Measurements from ENCODE around the gene NEDD4L. TPM values are rescaled to one million over a fixed set of nuclear protein-coding genes. Genes with fewer than 3 reads are reported as not detected.

Gene NEDD4L
- total and polyA plus RNA-seq, 12 donors, result 17.8 to 110 (median 37.6) TPM

GRCh38 chr18:58077329-58077728 is 33.3 kb downstream of the NEDD4L start:
- TF ChIP-seq CTCF (IDR thresholded peaks at IDR 0.05), result no peak
- no peak for TF ChIP-seq POLR2A (IDR thresholded peaks at IDR 0.05)
- intact Hi-C loops (cut with DNase I), result no loop called here
- Histone ChIP-seq H3K27ac (no peak overlapping the region), H3K27me3 (no peaks in the 10 kb centered on the region), H3K36me3 (replicated peaks in 1 of 2) (no peaks in the 10 kb centered on the region), H3K4me3 (no peak overlapping the region), H3K4me1 (replicated peaks in 1 of 2) (no peaks in the 10 kb centered on the region), H3K9me3 (replicated peaks in 1 of 3) (no peaks in the 10 kb centered on the region)
- DNase-seq, result no peak
- WGBS, 4 donors, result 90 to 95% (median 93%) methylated on average over 9 of the region's 9 CpGs

- H3K27me3 ChIP-seq, result no peaks in the 10 kb centered on the region
- no peak overlapping the region for H3K27ac ChIP-seq
- intact Hi-C loops (cut with DNase I), result no loop called here
- no peaks in the 10 kb centered on the region for H3K36me3 ChIP-seq (replicated peaks in 1 of 2)
- no peak for DNase-seq
- H3K4me3 ChIP-seq, result no peak overlapping the region
- no peaks in the 10 kb centered on the region for H3K9me3 ChIP-seq (replicated peaks in 1 of 3)
- WGBS, 4 donors, result 91 to 92% (median 92%) methylated on average over 11 of the region's 11 CpGs
- TF ChIP-seq POLR2A (IDR thresholded peaks at IDR 0.05) (no peak), CTCF (IDR thresholded peaks at IDR 0.05) (no peak)
- H3K4me1 ChIP-seq (replicated peaks in 1 of 2), result no peaks in the 10 kb centered on the region
Observed at GRCh38 chr18:58078889-58079573, 35.0 kb downstream of the NEDD4L start.

GRCh38 chr18:58080451-58080850 is 36.4 kb downstream of the NEDD4L start:
- intact Hi-C loops (cut with DNase I), result no loop called here
- no peak overlapping the region for H3K4me3 ChIP-seq
- no peak overlapping the region for H3K27ac ChIP-seq
- H3K4me1 ChIP-seq (replicated peaks in 1 of 2), result no peaks in the 10 kb centered on the region
- WGBS, 4 donors, result 89 to 93% (median 92%) methylated on average over 3 of the region's 3 CpGs
- no peaks in the 10 kb centered on the region for H3K27me3 ChIP-seq
- no peak for DNase-seq
- no peaks in the 10 kb centered on the region for H3K9me3 ChIP-seq (replicated peaks in 1 of 3)
- no peaks in the 10 kb centered on the region for H3K36me3 ChIP-seq (replicated peaks in 1 of 2)
- TF ChIP-seq CTCF (IDR thresholded peaks at IDR 0.05), result no peak
- TF ChIP-seq POLR2A (IDR thresholded peaks at IDR 0.05), result no peak

GRCh38 chr18:58087928-58088690 is 44.1 kb downstream of the NEDD4L start:
- TF ChIP-seq CTCF (IDR thresholded peaks at IDR 0.05) (no peak), POLR2A (IDR thresholded peaks at IDR 0.05) (no peak)
- no peak overlapping the region for H3K4me3 ChIP-seq
- WGBS, 4 donors, result 80 to 85% (median 84%) methylated on average over 5 to 6 of the region's 6 CpGs

More at GRCh38 chr18:58087928-58088690, 44.1 kb downstream of the NEDD4L start:
- no peak overlapping the region for H3K27ac ChIP-seq
- intact Hi-C loops (cut with DNase I), result no loop called here
- no peaks in the 10 kb centered on the region for H3K36me3 ChIP-seq (replicated peaks in 1 of 2)
- H3K27me3 ChIP-seq, result no peaks in the 10 kb centered on the region
- peaks cover 10 to 11% of the 10 kb centered on the region in 2 donors for H3K4me1 ChIP-seq (replicated peaks in 1 of 2)
- no peaks in the 10 kb centered on the region for H3K9me3 ChIP-seq (replicated peaks in 1 of 3)
- DNase-seq, result no peak

All from adrenal gland (tissue), 12 donors.